HG03521 (cell line): ENCODE data around the gene FAT2.

Experiments
- ATAC-seq: cut with Tn5 transposase; IDR thresholded peaks from one replicate; pipeline ENCODE4 v1.9.1; 2021; ENCODE audit warnings: mild to moderate bottlenecking, moderate library complexity; ENCODE audit not compliant: unreplicated experiment

The FAT2 gene, protein sequence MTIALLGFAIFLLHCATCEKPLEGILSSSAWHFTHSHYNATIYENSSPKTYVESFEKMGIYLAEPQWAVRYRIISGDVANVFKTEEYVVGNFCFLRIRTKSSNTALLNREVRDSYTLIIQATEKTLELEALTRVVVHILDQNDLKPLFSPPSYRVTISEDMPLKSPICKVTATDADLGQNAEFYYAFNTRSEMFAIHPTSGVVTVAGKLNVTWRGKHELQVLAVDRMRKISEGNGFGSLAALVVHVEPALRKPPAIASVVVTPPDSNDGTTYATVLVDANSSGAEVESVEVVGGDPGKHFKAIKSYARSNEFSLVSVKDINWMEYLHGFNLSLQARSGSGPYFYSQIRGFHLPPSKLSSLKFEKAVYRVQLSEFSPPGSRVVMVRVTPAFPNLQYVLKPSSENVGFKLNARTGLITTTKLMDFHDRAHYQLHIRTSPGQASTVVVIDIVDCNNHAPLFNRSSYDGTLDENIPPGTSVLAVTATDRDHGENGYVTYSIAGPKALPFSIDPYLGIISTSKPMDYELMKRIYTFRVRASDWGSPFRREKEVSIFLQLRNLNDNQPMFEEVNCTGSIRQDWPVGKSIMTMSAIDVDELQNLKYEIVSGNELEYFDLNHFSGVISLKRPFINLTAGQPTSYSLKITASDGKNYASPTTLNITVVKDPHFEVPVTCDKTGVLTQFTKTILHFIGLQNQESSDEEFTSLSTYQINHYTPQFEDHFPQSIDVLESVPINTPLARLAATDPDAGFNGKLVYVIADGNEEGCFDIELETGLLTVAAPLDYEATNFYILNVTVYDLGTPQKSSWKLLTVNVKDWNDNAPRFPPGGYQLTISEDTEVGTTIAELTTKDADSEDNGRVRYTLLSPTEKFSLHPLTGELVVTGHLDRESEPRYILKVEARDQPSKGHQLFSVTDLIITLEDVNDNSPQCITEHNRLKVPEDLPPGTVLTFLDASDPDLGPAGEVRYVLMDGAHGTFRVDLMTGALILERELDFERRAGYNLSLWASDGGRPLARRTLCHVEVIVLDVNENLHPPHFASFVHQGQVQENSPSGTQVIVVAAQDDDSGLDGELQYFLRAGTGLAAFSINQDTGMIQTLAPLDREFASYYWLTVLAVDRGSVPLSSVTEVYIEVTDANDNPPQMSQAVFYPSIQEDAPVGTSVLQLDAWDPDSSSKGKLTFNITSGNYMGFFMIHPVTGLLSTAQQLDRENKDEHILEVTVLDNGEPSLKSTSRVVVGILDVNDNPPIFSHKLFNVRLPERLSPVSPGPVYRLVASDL (N-terminal part only)

DNA sequence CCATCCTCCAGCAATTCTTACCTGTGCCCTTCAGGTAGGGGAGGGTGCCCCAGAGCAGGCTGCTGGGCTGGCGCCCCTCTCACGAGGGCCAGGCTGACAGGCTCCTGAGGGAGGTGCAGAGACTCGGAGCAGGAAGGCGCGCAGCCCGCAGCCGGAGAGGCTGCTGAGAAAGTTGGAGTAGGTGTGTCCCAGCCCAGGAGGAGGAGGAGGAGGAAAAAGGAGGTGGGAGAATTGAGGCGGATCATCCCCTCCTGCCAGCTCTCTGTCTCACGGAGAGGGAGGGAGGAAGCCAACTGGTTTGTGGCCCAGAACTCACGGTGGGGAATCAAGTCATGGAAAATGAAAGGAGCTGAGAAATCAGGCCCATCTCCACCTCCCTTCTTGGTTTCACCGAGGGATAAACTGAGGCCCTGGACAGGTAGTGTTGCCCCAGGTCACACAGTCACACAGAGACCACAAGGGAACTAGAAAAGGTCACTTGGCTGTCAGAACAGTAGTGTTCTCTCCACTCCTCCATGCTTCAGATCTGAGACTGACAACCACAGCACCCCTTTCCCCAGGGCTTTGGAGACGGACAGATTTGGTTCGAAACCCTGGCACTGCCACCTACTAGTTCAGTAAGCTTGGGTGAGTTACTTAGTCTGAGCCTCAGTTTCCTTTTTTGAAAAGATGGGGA is at the start of gene FAT2:
Gene FAT2 (minus strand): TSS at position 188 of the 676 bp plus-strand sequence. CDS start 22,400 bp downstream, outside the sequence.
- no peak for ATAC-seq

DNA sequence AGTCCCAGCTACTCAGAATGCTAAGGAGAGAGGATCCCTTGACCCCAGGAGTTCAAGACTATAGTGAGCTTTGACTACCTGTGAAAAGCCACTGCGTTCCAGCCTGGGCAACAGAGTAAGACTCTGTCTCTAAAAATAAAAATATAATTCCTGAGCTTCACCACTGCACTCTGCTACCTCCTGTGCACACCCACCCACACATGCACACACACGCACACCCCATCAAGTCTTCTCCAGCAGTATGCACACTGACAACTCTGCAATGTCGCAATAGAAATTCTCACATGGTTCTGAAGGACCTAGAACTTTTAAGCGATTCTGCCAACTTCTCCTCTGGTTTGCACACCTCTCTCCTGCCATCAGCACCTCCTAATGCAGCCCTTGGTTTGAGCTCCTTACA is 47.5 kb upstream of the FAT2 start:
- ATAC-seq, result no peak

DNA sequence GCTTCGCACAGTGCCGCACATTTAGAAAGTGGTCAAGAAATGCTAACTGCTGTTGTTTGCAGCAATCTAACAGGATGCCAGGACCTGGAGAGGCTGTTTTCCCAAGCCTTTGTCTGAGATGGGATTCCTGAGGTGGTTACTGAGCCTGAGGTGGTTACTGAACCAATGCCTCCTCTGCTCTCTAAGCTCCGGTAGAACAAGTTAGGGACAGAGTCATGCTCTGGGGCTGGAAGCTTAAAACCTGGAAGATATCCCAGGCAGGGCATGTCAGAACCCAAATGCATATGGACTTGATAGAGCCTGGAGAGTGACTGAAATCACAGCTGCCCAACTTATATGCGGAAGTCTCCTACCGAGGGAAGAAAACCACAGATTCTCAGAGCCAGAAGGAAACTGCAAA is 46.5 kb upstream of the FAT2 start:
- no peak for ATAC-seq

DNA sequence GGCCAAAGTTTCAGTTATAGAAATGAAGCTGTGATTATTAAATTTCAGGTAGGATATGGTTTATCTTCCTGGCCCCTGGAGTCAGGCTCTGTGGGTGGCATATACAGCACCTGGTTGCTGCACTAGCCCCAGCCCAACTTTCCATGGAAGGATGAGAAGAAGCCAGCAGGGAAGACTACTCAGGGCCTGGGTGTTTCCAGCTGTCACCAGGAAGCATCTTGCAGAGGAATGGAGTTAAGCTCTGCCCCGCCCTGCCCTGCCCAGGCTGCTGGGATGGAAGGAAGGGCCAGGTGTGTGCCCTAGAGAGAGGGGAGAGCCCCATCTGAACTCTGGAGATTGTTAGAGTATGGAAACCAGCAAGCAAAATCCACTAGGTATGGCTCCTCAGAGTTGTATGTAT is 42.8 kb upstream of the FAT2 start:
- no peak for ATAC-seq

DNA sequence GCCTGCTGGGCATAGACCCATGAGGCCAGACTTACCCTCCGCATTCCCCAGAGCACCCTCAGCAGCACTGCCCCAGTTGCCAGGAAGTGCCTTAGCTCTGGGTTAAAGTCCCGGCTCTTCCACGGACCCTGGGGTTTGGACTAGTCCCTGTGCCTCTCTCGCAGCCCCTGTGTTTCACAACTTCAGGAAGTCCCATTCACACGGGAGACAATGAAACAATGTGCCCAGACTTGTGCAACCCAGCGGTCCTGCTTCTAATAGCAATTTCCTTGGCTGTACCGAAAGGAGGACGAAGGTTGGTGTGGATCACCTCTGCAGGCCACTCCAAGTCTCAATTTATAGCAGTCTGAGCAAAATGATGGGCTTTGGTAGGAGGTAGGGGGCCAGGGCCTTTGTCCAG is 41.8 kb upstream of the FAT2 start:
- no peak for ATAC-seq

DNA sequence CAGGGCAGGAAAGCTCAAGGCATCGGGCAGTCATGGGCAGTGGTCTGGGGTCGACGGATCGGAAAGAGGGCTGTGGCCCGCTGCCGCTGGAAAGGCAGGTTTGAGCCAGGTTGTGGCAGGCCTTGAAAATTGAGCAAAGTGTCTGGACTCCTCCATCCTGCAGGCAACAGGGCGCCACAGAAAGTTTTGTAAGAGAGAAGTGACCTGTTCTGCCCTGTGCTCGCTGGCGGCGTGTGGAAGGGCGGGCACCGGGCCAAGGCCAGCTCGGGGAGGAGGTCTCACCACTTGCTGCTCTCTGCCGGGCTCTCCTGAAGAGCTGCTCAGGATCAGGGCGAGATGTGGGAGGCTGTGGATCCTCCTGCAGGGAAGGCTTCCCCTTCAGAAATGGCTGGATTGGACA is 41.4 kb upstream of the FAT2 start:
- ATAC-seq, result no peak

DNA sequence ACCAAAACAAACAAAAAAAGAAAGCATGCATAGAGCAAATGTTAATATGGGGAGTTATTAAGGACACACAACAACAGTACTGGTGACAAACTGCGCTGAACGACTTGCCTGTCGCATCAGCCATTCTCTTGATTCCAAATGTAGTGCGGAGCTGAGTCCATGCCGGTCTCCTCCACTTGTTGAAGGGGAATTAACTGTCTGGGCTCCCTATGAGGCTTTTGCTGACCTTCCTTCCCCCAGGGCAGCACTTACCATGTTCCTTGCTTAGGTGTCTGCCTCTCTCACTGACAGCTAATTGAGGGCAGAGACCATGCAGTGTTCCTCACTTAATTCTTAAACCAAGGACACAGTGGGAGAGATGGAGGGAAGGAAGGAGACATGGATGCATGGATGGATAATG is 40.8 kb upstream of the FAT2 start:
- ATAC-seq, result no peak

DNA sequence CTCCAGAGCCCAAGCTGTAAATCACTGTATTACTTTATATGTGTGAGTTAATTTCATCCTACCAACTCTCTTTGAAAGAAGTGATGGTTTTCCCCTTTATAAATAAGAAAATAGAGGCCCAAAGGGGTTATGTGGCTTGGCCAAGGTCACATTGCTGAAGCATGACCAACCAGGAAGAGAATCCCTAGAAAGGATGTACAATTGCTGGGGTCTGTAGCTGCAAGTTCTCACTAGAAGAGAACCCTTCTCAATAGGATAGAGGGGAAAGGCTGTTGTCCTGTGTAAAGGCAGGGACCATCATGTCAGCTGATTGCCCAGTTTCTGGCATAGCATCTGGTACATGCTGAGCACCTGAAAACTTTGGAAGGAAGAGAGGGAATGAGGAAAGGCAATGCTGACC is 39.0 kb upstream of the FAT2 start:
- ATAC-seq, result no peak

DNA sequence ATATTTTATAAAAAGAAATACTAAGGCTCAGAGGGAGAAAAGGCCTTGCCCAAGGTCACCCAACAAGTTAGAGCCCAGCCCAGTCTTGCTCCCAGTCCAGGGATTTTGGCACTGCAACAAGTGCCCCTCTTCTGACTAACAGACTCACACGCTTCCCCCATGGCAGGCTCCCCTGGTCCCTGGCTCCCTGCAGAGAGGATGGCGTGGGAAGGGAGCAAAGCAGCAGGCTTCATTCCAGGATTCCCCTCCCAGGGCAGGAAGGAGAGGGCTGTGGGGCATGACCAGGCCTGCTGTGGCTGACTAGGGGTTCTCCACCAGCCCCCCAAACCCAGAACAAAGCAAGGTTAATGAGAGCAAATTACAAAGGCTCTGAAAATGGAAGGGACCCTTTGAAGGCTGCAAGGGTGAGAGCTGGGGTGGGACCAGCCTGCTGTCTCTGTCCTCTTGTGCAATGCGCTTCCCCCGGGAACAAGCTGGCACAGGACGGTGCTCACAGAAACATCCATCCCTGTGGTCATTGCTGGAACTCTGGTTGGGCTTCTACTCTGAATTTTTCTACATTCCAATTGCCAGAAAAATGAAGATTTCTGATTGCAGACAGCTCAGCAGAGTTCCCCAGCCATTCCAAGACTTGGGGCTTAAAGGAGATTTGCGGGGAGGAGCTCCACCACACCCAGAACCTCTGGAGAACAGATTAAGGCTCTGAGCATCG is 37.1 kb upstream of the FAT2 start:
- ATAC-seq, result no peak

DNA sequence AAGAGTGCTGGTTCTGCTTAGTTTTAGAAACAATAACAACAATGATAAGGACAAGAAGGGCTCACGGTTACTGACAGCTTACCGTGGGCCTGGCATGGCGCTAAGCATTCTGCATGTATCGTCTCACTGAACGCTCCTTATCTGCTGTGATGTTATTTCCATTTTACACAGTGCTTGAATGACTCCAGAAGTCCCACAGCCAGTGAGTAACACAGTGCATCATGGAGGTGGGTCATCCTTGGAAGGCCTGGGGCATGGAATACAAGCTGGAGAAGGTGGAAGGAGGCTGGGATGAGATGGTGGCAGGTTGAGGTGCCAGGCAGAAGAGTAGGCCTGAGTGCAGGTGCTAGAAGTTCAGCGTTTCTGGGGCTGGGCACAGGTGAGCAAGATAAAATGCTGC is 36.5 kb upstream of the FAT2 start:
- ATAC-seq, result no peak

DNA sequence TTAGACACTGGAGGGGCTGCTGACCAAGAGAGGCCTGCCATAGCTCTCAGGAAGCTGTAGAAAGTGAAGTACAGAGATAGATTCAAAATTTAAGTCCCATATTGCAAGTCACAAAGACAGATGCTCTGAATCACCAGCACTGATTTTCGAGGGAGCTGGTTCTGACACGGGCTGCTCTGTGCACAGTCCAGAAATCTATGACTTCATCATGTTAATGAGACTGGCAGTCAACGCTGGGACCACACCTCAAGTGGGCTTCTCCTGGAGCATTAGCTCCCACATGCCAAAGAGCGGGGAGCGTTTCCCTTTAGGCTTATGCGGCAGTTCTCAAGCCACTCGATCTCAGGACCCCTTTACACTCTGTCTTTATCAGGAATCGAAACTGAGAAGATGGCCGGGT is 34.2 kb upstream of the FAT2 start:
- no peak for ATAC-seq

DNA sequence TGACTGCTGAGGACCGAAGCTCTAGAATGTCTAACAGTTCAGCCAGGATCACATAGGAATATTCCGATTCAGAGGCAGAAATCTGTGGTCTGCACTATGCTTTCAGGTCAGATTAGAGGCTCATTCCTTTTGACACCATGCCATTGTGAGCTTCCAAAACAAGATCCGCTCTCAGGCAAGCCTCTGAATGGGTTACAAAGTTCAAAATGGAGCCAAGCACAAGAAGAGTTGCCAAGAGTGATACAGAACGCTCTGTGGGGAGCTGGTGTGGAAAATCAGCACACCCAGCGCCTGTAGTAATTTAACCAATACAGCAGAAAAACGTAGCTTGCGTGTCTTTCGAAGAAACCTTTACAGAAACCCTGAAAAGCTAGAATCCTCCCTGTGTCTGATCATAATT is 33.3 kb upstream of the FAT2 start:
- no peak for ATAC-seq

DNA sequence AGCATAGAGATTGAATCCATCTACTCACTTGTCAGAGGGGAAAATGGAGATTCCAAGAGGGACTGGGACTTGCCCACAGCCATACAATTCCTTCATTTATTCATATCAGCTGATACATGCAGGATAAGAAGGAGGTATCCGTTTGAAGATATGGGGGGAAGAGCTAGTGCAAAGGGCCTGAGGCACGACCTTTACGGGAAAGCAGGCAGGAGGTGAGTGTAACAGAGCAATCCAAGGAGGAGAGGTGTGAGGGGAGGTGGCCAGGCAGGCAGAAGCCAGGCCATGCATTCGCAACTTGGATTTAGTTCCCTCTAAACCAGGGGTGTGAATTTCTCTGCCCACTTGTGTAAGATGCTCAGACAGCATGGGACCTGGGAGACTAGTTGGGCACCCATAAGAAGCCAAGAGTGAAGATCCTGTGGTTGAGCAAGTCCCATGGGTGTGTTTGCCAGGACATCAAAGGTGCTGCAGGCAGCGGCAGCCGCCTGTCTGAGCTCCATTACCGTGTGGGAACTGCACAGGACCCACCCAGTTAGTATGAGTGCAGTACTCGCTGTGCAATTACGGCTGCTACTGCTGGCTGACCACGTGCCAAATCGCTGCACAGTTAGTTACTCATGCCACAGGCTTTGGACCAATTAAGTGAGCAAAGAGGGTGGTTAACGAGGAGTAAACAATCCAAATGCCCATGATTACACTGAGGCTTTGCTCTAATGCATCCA is 31.4 kb upstream of the FAT2 start:
- no peak for ATAC-seq

DNA sequence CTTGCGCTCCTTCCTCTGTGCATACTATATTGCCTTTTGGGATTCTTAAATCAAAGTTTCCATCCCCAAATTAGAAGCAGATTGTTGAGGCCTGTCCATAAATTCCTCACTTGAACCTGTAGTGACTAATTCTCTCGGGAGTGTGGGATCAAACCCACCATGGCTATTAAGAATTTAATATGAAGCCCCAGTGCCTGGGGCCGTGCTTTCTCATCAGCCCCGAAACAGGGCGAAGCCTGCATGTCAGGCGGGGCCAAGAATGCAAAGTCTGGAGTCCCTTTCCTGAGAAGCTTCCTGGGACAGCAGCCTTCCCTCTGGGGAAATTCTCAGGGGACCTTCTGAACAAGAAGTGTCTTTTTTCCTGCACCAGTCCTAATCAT is 29.3 kb upstream of the FAT2 start:
- ATAC-seq, result no peak

DNA sequence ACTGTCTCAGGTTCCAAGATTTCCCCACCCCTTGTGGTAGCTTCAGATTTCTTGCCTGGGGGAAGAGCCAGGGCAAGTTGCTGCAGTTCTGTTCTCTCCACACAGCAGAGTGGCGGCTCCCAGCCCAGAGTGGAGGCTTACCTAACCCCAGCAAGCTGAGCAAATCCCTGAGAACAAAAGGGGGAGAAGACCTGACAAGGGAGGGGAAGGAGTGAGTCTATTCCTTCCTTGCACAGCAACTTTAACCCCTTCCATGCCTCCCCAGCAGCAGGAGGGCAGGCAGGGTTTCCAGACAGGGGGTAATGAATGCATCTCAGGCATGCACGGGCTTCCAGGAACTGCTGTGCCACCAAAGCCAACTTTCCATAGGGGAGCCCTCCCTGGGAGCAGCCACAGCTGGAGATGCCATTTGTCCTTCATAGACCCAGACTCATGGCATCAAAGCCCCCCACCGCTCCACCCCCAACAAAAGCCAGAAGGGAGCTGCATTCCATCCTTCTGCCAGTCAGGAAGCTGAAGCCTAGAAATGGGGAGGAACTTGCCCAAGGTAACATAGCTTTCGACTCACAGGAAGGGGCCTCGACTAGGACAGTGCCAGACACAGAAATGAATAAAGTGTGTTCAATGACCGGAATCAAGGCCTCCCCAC is 28.8 kb upstream of the FAT2 start:
- ATAC-seq, result no peak

DNA sequence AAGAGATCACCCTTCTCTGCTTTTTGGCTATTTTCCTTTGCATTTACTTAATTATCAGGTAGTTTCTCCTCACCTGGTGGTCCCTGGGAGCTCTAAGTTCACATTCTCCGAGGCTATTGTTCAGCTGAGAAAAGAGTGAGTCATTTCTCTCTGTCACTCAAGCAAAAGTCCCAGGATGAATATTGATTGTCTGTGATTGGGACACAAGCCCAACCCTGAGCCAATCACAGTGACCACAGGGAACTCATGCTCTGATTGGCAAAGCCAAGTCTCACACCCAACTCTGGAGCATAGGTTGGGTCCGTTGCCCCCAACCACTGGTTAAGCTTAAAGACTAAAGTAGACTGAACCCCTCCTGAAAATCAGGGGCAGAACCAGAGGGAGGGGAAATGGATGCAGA is 27.8 kb upstream of the FAT2 start:
- no peak for ATAC-seq

DNA sequence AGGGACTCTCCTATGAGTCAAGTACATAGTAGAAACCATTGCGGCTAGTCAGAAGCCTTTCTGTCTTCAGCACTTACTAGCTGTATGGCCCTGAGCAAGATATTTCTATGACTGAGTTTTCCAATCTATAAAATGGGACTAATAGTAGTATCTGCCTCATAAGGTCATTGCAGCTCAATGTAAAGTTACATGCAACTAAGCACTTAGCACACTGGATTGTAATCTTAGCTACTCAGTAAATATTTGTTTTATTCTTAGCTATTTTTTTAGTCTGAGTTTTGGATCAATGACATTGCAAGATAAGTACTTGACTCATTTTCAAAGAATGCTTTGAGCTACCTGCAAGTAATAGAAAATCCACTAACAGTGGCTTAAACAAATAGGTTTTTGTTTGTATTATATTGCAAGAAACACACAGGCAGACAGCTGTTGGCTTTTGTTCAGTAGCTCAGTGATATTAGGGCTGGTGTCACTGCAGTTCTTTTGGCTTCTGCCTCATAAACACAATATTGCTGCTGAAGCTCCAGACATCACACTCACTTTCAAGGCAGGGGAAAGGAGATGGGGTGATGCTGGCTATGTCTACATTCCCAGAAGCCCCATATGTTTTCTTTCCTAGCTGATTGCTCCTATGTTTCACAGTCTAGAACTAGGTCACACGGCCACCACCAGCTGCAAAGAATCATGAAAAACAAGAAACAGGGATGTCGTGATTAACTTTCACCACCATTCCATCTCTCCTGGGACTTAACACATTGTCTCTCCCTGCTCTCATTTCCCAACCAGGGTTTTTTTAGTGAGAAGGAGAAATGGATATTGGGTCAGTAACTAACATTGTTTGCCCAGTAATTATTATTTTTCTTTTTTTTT is 26.9 kb upstream of the FAT2 start:
- ATAC-seq, result no peak

DNA sequence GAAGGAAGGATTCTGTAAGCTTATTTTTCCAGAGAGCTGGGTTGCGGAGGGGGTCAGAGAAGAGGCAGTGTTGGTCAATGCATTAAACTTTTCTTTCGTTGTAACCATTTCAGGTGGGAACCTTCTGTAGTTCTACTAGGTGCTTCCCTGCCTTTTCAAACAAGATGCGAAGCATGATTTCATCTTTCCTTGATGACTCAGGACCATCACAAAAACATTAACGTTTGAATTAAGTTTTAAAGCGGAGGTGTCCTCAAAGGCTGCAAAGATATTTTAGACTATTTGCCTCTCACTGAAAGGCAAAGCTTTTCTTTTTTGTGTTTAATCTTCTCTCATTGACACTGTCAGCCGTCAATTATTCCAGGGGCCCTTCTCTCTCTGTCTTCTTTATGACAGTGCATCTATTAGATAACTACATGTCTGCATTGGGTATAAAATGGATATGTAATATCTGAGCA is 26.3 kb upstream of the FAT2 start:
- ATAC-seq, result no peak
